H1 (cell line): ENCODE data around the gene TUT1.

Experiments used
- CREB1 ChIP-seq: IDR thresholded peaks from 2 replicates; pipeline ENCODE4 v1.6.1; 2012; ENCODE audit warnings: inconsistent platforms
- CTCF ChIP-seq, 3 experiments: IDR thresholded peaks; 1 replicate in 2 of 3; 2 replicates in 1 of 3; pipeline versions ENCODE4 v1.5.1 to v1.6.1; 2011; ENCODE audit warnings: low read length in 3 of 3, mild to moderate bottlenecking in 3 of 3, inconsistent platforms in 2 of 3, low read depth in 1 of 3, moderate library complexity in 1 of 3; ENCODE audit not compliant: insufficient read depth in 1 of 3; ENCODE audit errors: control extremely low read depth in 1 of 3
- EP300 ChIP-seq, 2 experiments: IDR thresholded peaks; 1 replicate in 1 of 2; 2 replicates in 1 of 2; pipeline ENCODE4 v1.6.1; 2011 to 2012; ENCODE audit warnings: low read depth in 2 of 2, low read length in 2 of 2, mild to moderate bottlenecking in 2 of 2, borderline replicate concordance in 1 of 2, inconsistent platforms in 1 of 2, moderate library complexity in 1 of 2
- POLR2A ChIP-seq, 2 experiments: IDR thresholded peaks; 1 replicate in 1 of 2; 2 replicates in 1 of 2; pipeline ENCODE4 v1.6.1; 2011; ENCODE audit warnings: low read depth in 2 of 2, low read length in 2 of 2, mild to moderate bottlenecking in 2 of 2; ENCODE audit errors: control extremely low read depth in 1 of 2
- POLR2AphosphoS5 ChIP-seq: IDR thresholded peaks from 2 replicates; pipeline ENCODE4 v1.6.1; 2011; ENCODE audit warnings: low read depth, low read length
- TF ChIP-seq, protein P1 (sequence below): IDR thresholded peaks from 2 replicates; pipeline ENCODE4 v1.6.1; 2011; ENCODE audit warnings: low read length, improper control_type of control experiment

DNA sequence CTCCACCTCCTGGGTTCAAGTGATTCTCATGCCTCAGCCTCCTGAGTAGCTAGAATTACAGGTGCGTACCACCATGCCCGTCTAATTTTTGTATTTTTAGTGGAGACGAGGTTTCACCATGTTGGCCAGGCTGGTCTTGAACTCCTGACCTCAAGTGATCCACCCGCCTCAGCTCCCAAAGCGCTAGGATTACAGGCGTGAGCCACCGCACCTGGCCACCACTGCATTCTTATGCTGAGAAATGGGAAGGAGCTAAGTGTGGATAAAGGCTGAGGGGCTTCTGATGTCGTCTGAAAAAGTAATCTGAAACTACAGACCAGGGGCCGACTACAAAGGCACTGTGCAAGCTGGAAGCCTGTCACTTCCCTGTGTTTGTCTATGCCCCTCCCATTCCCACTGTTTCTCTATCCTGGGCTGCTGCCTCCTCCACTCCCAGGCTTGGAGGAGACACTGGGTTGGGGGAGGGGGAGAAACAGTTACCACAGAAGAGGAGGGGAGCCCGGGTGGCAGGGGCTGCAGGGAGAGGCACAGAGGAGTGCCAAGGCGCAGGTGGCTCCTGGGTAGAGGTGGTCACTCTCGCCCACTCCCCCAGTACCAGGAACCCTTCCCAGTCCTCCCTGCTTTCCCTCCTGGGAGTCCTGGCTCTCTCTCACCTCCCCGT is 13.3 kb upstream of the TUT1 start:
- TF ChIP-seq CTCF (IDR thresholded peaks at IDR 0.05; ENCODE audit: control extremely low read depth in 1 of 3, insufficient read depth in 1 of 3, low read depth in 1 of 3, low read length in 3 of 3) (no peak), POLR2AphosphoS5 (no peak), CREB1 (no peak), EP300 (IDR thresholded peaks at IDR 0.05; ENCODE audit: borderline replicate concordance in 1 of 2, low read depth in 2 of 2, low read length in 2 of 2) (no peak), POLR2A (IDR thresholded peaks at IDR 0.05; ENCODE audit: control extremely low read depth in 1 of 2, low read depth in 2 of 2, low read length in 2 of 2) (no peak)
- TF ChIP-seq, protein P1, sequence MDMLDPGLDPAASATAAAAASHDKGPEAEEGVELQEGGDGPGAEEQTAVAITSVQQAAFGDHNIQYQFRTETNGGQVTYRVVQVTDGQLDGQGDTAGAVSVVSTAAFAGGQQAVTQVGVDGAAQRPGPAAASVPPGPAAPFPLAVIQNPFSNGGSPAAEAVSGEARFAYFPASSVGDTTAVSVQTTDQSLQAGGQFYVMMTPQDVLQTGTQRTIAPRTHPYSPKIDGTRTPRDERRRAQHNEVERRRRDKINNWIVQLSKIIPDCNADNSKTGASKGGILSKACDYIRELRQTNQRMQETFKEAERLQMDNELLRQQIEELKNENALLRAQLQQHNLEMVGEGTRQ, result no peak
